ENCODE measurements around the gene RCC2.
"Not testable (repeated sequence)": the region's sequence is repeated elsewhere in the genome, so short reads cannot be mapped to it uniquely, and the experiment has no call there.

Gene RCC2

GRCh38 chr1:17439250-17440073 is at the start of gene RCC2:
TSS of gene RCC2 (minus strand) at chr1:17439677. CDS start at chr1:17438514, 1,163 bp downstream.
- peak; percentile 90 for DNase-seq (ENCODE audit: low spot score)

DNA sequence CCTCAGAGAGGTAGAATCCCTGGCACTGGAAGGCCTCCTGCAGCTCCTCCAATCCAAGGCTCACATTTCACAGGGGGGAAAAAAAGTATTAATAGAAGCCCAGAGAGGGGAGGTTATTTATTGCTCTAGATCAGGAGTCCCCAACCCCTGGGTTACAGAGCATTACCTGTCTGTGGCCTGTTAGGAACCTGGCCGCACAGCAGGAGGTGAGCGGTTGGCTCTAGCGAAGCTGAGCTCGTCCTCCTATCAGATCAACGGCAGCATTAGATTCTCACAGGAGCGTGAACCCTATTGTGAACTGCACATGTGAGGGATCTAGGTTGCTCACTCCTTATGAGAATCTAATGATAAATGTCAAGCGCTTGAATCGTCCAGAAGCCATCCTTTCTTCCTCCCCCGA is 46.8 kb upstream of the RCC2 start:
- DNase-seq (ENCODE audit: low spot score), result no peak

GRCh38 chr1:17485281-17485680 is 45.8 kb upstream of the RCC2 start:
- peak; percentile 29 for DNase-seq (ENCODE audit: low spot score)

- not testable (repeated sequence) for DNase-seq (ENCODE audit: low spot score)
Observed at GRCh38 chr1:17481981-17482380, 42.5 kb upstream of the RCC2 start.

DNA sequence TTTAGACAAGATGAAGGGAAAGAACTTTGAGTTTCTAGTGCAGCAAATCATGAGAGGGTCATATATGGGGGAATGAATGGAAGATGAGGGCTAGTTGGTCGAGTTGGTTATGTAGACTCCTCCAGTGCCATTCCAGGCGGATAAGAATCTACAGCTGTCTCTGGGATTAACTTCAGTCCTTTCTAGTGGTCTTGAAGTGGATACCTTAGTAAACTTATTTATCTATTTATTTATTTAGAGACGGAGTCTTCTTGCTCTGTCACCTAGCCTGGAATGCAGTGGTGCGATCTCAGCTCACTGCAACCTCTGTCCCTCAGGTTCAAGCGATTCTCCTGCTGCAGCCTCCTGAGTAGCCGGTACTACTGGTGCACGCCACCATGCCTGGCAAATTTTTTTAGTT is 41.4 kb upstream of the RCC2 start:
- DNase-seq (ENCODE audit: low spot score), result no peak

GRCh38 chr1:17475752-17476151 is 36.3 kb upstream of the RCC2 start:
- DNase-seq (ENCODE audit: low spot score), result no peak

GRCh38 chr1:17474836-17475555 is 35.5 kb upstream of the RCC2 start:
- DNase-seq (ENCODE audit: low spot score), result not testable (repeated sequence)

GRCh38 chr1:17472814-17473213 is 33.3 kb upstream of the RCC2 start:
- no peak for DNase-seq (ENCODE audit: low spot score)

DNA sequence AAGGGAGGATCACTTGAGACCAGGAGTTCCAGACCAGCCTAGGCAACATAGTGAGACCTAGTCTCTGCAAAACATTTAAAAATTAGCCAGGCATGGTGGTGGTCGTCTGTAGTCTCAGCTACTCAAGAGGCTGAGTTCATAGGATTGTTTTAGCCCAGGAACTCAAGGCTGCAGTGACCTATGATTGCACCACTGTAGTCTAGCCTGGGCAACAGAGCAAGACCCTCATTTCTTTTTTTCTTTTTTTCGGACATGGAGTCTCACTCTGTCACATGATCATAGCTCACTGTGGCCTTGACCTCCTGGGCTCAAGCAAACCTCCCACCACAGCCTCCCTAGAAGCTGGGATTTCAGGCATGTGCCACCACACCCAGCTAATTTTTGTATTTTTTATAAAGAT is 31.9 kb upstream of the RCC2 start:
- DNase-seq (ENCODE audit: low spot score), result no peak

GRCh38 chr1:17470021-17470799 is 30.7 kb upstream of the RCC2 start:
- no peak for DNase-seq (ENCODE audit: low spot score)

DNA sequence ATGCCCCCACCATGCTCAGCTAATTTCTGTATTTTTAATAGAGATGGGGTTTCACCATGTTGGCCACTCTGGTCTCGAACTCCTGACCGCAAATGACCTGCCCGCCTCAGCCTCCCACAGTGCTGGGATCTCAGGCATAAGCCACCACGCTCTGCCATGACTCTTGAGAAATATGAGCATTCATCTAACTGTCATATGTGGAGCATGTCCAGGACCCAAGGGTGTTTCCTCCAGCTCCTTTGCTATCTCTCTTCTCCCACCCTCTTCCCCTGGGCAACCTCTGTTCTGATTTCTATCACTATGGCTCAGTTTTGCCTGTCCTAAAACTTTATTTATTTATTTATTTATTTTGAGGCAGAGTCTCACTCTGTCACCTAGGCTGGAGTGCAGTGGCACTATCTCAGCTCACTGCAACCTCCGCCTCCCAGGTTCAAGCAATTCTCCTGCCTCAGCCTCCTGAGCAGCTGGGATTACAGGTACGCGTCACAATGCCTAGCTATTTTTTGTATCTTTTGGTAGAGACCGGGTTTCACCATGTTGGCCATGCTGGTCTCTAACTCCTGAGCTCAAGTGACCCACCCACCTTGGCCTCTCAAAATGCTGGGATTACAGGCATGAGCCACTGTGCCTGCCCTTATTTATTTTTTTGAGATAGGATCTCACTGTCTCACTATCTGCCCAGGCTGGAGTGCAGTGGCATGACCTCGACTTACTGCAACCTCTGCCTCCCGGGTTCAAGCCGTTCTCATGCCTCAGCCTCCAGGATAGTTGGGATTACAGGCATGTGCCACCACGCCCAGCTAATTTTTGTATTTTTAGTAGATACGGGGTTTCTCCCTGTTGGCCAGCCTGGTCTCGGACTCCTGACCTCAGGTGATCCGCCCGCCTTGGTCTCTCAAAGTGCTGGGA is 29.1 kb upstream of the RCC2 start:
- DNase-seq (ENCODE audit: low spot score), result not testable (repeated sequence)

DNA sequence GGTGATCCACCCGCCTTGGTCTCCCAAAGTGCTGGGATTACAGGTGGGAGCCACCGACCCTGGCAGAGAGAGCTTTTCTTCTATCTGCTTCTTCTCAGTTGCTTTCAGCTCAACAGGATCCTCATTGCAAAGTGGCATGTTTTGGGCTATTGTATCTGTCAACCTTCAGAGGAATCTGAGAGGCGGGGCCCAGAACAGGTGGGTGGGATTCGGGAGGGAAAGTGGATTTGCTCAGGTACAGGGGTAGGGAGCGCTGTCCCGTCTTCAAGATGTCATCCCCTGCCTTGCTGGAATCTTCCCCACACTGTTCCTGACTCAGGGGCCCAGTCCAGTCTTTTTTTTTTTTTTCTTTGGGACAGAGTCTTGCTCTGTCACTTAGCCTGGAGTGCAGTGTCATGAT is 26.9 kb upstream of the RCC2 start:
- no peak for DNase-seq (ENCODE audit: low spot score)

DNA sequence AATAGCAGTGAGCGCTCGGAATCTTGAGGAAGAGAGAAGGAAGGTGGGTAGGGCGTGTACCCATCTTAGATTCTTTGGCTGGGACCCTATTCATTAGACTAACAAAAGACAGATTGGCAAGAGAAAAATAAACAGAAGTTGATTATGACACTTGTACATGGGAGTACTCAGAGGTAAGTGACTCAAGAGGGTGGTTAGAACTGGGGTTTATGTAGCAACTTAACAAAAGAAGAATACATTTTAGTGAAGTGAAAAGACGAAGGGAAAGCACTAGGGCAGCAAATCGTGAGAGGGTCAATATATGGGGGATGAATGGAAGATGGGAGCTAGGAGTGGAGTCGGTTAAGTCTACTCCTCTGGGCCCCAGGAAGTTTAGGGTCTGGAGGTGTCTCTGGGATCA is 25.8 kb upstream of the RCC2 start:
- no peak for DNase-seq (ENCODE audit: low spot score)

- DNase-seq (ENCODE audit: low spot score), result no peak
Observed at GRCh38 chr1:17463991-17464390, 24.5 kb upstream of the RCC2 start.

DNA sequence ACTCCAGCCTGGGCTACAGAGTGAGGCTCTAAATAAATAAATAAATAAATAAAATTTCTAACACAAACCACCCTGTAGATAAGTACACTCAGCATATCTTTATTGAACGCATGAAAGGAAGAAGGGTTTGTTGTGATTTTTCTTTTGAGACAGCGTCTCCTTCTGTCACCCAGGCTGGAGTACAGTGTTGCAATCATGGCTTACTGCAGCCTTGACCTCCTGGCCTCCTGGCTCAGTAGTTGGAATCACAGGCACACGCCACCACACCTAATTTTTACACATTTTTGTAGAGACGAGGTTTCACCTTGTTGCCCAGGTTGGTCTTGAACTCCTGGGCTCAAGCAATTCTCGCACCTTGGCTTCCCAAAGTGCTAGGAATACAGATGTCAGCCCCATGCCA is 23.2 kb upstream of the RCC2 start:
- no peak for DNase-seq (ENCODE audit: low spot score)

GRCh38 chr1:17460219-17460618 is 20.7 kb upstream of the RCC2 start:
- no peak for DNase-seq (ENCODE audit: low spot score)

- no peak for DNase-seq (ENCODE audit: low spot score)
Observed at GRCh38 chr1:17458794-17459193, 19.3 kb upstream of the RCC2 start.

- no peak for DNase-seq (ENCODE audit: low spot score)
Observed at GRCh38 chr1:17452686-17453085, 13.2 kb upstream of the RCC2 start.

DNA sequence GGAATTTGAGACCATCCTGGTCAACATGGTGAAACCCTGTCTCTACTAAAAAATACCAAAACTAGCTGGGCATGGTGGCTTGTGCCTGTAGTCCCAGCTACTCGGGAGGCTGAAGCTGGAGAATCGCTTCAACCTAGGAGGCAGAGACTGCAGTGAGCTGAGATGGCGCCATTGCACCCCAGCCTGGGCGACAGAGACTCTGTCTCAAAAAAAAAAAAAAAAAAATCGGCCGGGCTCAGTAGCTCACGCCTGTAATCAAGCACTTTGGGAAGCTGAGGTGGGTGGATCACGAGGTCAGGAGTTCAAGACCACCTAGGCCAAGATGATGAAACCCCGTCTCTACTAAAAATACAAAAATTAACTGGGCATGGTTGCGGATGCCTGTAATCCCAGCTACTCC is 12.7 kb upstream of the RCC2 start:
- DNase-seq (ENCODE audit: low spot score), result not testable (repeated sequence)

- DNase-seq (ENCODE audit: low spot score), result no peak
Observed at GRCh38 chr1:17451731-17452130, 12.3 kb upstream of the RCC2 start.

- DNase-seq (ENCODE audit: low spot score), result no peak
Observed at GRCh38 chr1:17447501-17447992, 8.1 kb upstream of the RCC2 start.
